ENCODE data around the gene ZFR.

Gene ZFR

DNA sequence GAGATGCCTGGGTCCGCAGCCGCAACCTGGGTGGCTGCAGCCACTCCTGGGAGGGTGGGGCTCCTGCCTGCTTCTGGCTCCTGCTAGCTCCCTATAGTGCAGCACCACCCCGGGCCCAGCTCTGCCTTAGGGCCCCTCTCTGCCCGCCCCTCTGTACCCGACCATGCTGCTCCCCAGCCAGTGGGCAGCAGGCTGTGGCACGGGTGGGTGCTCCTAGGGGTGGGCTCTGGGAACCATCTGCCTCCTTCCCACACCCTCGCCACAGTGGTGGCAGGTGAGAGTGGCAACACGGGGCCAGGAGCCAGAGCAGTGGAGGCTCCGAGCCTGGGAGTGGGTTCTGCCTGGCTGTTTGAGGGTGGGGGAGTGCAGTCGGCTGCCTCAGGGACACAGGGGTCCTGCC, 124.0 kb downstream of the ZFR start:
- ATAC-seq, result no peak
- TF ChIP-seq PPARA (CRISPR knock-in tag; IDR thresholded peaks at IDR 0.05; ENCODE audit: borderline replicate concordance) (no peak), CREB5 (CRISPR knock-in tag; IDR thresholded peaks at IDR 0.05; ENCODE audit: low read depth) (no peak), RARB (CRISPR knock-in tag; IDR thresholded peaks at IDR 0.05) (no peak), GLIS3 (CRISPR knock-in tag; IDR thresholded peaks at IDR 0.05) (no peak), ZNF565 (CRISPR knock-in tag; conservative IDR thresholded peaks at IDR 0.05; ENCODE audit: low read depth) (no peak), ISL1 (CRISPR knock-in tag; IDR thresholded peaks at IDR 0.05) (no peak), ZFP30 (CRISPR knock-in tag; IDR thresholded peaks at IDR 0.05) (no peak), TOX (CRISPR knock-in tag; IDR thresholded peaks at IDR 0.05; ENCODE audit: borderline replicate concordance) (no peak), ZNF8 (CRISPR knock-in tag; IDR thresholded peaks at IDR 0.05) (no peak), ZC3H10 (CRISPR knock-in tag; IDR thresholded peaks at IDR 0.05) (no peak), BACH2 (CRISPR knock-in tag; IDR thresholded peaks at IDR 0.05; ENCODE audit: borderline replicate concordance) (no peak), ZNF70 (CRISPR knock-in tag; IDR thresholded peaks at IDR 0.05) (no peak), CSDC2 (CRISPR knock-in tag; IDR thresholded peaks at IDR 0.05) (no peak), OSR1 (CRISPR knock-in tag; IDR thresholded peaks at IDR 0.05) (no peak), TSHZ2 (CRISPR knock-in tag; IDR thresholded peaks at IDR 0.05) (no peak), TCF4 (CRISPR knock-in tag; IDR thresholded peaks at IDR 0.05; ENCODE audit: borderline replicate concordance) (no peak), ARNTL (CRISPR knock-in tag; IDR thresholded peaks at IDR 0.05; ENCODE audit: borderline replicate concordance, low read depth) (no peak)
- TF ChIP-seq, protein P1, sequence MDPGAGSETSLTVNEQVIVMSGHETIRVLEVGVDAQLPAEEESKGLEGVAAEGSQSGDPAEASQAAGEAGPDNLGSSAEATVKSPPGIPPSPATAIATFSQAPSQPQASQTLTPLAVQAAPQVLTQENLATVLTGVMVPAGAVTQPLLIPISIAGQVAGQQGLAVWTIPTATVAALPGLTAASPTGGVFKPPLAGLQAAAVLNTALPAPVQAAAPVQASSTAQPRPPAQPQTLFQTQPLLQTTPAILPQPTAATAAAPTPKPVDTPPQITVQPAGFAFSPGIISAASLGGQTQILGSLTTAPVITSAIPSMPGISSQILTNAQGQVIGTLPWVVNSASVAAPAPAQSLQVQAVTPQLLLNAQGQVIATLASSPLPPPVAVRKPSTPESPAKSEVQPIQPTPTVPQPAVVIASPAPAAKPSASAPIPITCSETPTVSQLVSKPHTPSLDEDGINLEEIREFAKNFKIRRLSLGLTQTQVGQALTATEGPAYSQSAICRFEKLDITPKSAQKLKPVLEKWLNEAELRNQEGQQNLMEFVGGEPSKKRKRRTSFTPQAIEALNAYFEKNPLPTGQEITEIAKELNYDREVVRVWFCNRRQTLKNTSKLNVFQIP (CRISPR knock-in tag; IDR thresholded peaks at IDR 0.05; ENCODE audit: borderline replicate concordance, low read depth), result no peak
- TF ChIP-seq, protein P2, sequence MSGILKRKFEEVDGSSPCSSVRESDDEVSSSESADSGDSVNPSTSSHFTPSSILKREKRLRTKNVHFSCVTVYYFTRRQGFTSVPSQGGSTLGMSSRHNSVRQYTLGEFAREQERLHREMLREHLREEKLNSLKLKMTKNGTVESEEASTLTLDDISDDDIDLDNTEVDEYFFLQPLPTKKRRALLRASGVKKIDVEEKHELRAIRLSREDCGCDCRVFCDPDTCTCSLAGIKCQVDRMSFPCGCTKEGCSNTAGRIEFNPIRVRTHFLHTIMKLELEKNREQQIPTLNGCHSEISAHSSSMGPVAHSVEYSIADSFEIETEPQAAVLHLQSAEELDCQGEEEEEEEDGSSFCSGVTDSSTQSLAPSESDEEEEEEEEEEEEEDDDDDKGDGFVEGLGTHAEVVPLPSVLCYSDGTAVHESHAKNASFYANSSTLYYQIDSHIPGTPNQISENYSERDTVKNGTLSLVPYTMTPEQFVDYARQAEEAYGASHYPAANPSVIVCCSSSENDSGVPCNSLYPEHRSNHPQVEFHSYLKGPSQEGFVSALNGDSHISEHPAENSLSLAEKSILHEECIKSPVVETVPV (CRISPR knock-in tag; IDR thresholded peaks at IDR 0.05), result no peak

DNA sequence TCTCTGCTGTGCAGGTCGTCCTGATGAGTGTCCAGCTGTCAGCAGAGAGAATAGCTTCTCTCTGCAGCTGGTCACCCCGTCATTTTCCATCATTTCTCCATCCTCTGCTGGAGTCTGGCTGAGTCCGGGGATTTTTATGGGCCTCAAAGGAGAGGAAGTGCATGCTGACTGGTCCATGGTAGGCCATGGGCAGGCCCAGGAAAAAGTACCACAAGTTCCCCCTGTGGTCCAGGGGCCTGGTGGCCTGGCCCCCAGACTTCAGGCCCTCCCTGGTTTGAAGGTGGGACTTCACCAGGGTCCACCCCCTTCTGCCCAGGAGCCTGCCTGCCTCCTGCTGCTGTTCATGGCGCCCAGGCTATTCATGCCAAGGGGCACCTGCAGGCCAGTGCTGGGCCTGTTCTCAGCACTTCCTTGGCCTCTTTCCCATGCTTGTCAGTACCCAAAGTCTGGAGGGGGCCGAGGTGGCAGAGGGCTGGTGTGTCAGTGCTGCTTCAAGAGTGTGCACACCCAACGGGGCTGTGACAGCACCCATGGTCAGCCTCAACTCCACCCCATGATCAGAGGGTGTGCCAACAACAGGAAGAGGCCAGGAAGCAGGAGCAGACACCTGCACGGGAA, 124.5 kb downstream of the ZFR start:
- ATAC-seq, result no peak
- TF ChIP-seq TOX (CRISPR knock-in tag; IDR thresholded peaks at IDR 0.05; ENCODE audit: borderline replicate concordance) (no peak), ZNF565 (CRISPR knock-in tag; conservative IDR thresholded peaks at IDR 0.05; ENCODE audit: low read depth) (no peak), ISL1 (CRISPR knock-in tag; IDR thresholded peaks at IDR 0.05) (no peak), CSDC2 (CRISPR knock-in tag; IDR thresholded peaks at IDR 0.05) (no peak), OSR1 (CRISPR knock-in tag; IDR thresholded peaks at IDR 0.05) (no peak), PPARA (CRISPR knock-in tag; IDR thresholded peaks at IDR 0.05; ENCODE audit: borderline replicate concordance) (no peak), ZNF8 (CRISPR knock-in tag; IDR thresholded peaks at IDR 0.05) (no peak), TSHZ2 (CRISPR knock-in tag; IDR thresholded peaks at IDR 0.05) (no peak), SNAI2 (CRISPR knock-in tag; IDR thresholded peaks at IDR 0.05) (no peak), ESRRG (CRISPR knock-in tag; IDR thresholded peaks at IDR 0.05) (no peak)
- TF ChIP-seq, protein P2 (CRISPR knock-in tag; IDR thresholded peaks at IDR 0.05), result no peak
- TF ChIP-seq, protein P1 (CRISPR knock-in tag; IDR thresholded peaks at IDR 0.05; ENCODE audit: borderline replicate concordance, low read depth), result no peak
- TF ChIP-seq, protein P3, sequence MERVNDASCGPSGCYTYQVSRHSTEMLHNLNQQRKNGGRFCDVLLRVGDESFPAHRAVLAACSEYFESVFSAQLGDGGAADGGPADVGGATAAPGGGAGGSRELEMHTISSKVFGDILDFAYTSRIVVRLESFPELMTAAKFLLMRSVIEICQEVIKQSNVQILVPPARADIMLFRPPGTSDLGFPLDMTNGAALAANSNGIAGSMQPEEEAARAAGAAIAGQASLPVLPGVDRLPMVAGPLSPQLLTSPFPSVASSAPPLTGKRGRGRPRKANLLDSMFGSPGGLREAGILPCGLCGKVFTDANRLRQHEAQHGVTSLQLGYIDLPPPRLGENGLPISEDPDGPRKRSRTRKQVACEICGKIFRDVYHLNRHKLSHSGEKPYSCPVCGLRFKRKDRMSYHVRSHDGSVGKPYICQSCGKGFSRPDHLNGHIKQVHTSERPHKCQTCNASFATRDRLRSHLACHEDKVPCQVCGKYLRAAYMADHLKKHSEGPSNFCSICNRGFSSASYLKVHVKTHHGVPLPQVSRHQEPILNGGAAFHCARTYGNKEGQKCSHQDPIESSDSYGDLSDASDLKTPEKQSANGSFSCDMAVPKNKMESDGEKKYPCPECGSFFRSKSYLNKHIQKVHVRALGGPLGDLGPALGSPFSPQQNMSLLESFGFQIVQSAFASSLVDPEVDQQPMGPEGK (CRISPR knock-in tag; IDR thresholded peaks at IDR 0.05; ENCODE audit: borderline replicate concordance), result no peak
